IPS-NIHi11 (cell line): ENCODE results near the gene MTRFR.
A peak's percentile ranks its signal among the peaks of the same experiment; 100 is the strongest.

Source experiments
- DNase-seq: peaks from one replicate; pipeline ENCODE4 v3.0.0; 2012; ENCODE audit warnings: mixed read lengths, low spot score

MTRFR gene

GRCh38 chr12:123270214-123271000 lies 37.2 kb downstream of the MTRFR start:
- no peak for DNase-seq

- peak; percentile 88 for DNase-seq
Observed at GRCh38 chr12:123271001-123271668, 37.9 kb downstream of the MTRFR start.

GRCh38 chr12:123273166-123273565 lies 39.9 kb downstream of the MTRFR start:
- DNase-seq: no peak

GRCh38 chr12:123278101-123278627 lies 44.9 kb downstream of the MTRFR start:
- DNase-seq: no peak

GRCh38 chr12:123280971-123281370 lies 47.7 kb downstream of the MTRFR start:
- DNase-seq: no peak

GRCh38 chr12:123282111-123282510 lies 48.9 kb downstream of the MTRFR start:
- no peak for DNase-seq

GRCh38 chr12:123283461-123283860 lies 50.2 kb downstream of the MTRFR start:
- DNase-seq: no peak

- no peak for DNase-seq
Observed at GRCh38 chr12:123284669-123285068, 51.4 kb downstream of the MTRFR start.

GRCh38 chr12:123286652-123287373 lies 53.6 kb downstream of the MTRFR start:
- DNase-seq: no peak

GRCh38 chr12:123288751-123289346 lies 55.6 kb downstream of the MTRFR start:
- DNase-seq: no peak

- no peak for DNase-seq
Observed at GRCh38 chr12:123289911-123290310, 56.7 kb downstream of the MTRFR start.

- DNase-seq: no peak
Observed at GRCh38 chr12:123293178-123293760, 60.0 kb downstream of the MTRFR start.

- no peak for DNase-seq
Observed at GRCh38 chr12:123305136-123305535, 71.9 kb downstream of the MTRFR start.

- no peak for DNase-seq
Observed at GRCh38 chr12:123306200-123306599, 73.0 kb downstream of the MTRFR start.
